Measurements from ENCODE around the gene FOXL1.

Gene FOXL1

GRCh38 chr16:86558355-86559193 lies 19.8 kb upstream of the FOXL1 start:
- H3K36me3 ChIP-seq (ENCODE audit: low read length), result no peaks in the 10 kb centered on the region
- H3K27me3 ChIP-seq (ENCODE audit: low read length), result no peaks in the 10 kb centered on the region
- no peak overlapping the region for H3K27ac ChIP-seq (ENCODE audit: low read depth, low read length)
- no peak overlapping the region for H2AFZ ChIP-seq (ENCODE audit: low read depth, low read length, severe bottlenecking)
- peaks cover 3% of the 10 kb centered on the region; the same call in 1 of the 2 replicates for H3K79me2 ChIP-seq (ENCODE audit: insufficient read depth, low read length)
- no peaks in the 10 kb centered on the region for H3F3A ChIP-seq (ENCODE audit: insufficient read depth)
- no peak overlapping the region for H3K4me3 ChIP-seq (ENCODE audit: insufficient read depth, low read length, poor library complexity, severe bottlenecking)
- TF ChIP-seq EZH2phosphoT487 (conservative IDR thresholded peaks at IDR 0.05; ENCODE audit: low read length), result no peak
- TF ChIP-seq, protein P1, sequence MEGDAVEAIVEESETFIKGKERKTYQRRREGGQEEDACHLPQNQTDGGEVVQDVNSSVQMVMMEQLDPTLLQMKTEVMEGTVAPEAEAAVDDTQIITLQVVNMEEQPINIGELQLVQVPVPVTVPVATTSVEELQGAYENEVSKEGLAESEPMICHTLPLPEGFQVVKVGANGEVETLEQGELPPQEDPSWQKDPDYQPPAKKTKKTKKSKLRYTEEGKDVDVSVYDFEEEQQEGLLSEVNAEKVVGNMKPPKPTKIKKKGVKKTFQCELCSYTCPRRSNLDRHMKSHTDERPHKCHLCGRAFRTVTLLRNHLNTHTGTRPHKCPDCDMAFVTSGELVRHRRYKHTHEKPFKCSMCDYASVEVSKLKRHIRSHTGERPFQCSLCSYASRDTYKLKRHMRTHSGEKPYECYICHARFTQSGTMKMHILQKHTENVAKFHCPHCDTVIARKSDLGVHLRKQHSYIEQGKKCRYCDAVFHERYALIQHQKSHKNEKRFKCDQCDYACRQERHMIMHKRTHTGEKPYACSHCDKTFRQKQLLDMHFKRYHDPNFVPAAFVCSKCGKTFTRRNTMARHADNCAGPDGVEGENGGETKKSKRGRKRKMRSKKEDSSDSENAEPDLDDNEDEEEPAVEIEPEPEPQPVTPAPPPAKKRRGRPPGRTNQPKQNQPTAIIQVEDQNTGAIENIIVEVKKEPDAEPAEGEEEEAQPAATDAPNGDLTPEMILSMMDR (IDR thresholded peaks at IDR 0.05; ENCODE audit: insufficient read depth, low read length, poor library complexity, severe bottlenecking), result no peak
- no peaks in the 10 kb centered on the region for H3K9me3 ChIP-seq (ENCODE audit: insufficient read depth, low read length)
- no peaks in the 10 kb centered on the region for H3K9me2 ChIP-seq (replicated peaks; ENCODE audit: insufficient read depth, low read length)
- H3K9ac ChIP-seq (ENCODE audit: low read length), result no peak overlapping the region
- H3K4me2 ChIP-seq (ENCODE audit: low read depth, low read length, poor library complexity, severe bottlenecking), result no peak overlapping the region
- H4K20me1 ChIP-seq (ENCODE audit: low read depth, low read length), result no peaks in the 10 kb centered on the region

DNA sequence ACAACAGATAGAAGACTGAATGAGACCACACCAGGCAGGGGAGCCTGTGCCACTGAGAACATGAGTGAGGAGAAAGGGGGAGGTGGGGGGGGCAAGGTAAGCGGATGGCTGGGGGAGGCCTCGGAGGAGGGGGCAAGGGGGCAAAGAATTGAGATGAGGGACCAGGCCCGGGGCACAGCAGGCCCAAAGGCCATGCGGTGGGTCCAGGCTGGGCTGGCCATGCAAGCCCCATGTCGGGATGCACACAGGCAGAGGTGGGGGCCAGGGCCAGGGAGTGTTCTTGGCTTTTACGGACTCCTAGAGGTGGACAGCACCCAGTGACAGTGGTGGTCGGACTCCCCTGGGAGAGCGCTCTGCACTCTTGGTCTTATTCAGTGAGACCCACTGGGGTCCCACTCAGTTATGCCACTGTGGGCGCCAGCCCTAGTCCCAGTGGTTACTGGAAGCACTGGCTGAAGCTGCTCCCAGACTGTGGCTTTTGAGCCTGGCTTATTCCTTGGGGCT lies 18.5 kb upstream of the FOXL1 start:
- Histone ChIP-seq H3K9ac (ENCODE audit: low read length) (no peak overlapping the region), H3K27me3 (ENCODE audit: low read length) (no peaks in the 10 kb centered on the region), H3F3A (ENCODE audit: insufficient read depth) (no peaks in the 10 kb centered on the region), H3K4me2 (ENCODE audit: low read depth, low read length, poor library complexity, severe bottlenecking) (no peak overlapping the region), H3K36me3 (ENCODE audit: low read length) (no peaks in the 10 kb centered on the region), H3K9me2 (replicated peaks; ENCODE audit: insufficient read depth, low read length) (no peaks in the 10 kb centered on the region), H3K79me2 (ENCODE audit: insufficient read depth, low read length) (no peaks in the 10 kb centered on the region), H3K27ac (ENCODE audit: low read depth, low read length) (no peak overlapping the region), H3K9me3 (ENCODE audit: insufficient read depth, low read length) (no peaks in the 10 kb centered on the region), H2AFZ (ENCODE audit: low read depth, low read length, severe bottlenecking) (no peak overlapping the region), H4K20me1 (ENCODE audit: low read depth, low read length) (no peaks in the 10 kb centered on the region), H3K4me3 (ENCODE audit: insufficient read depth, low read length, poor library complexity, severe bottlenecking) (no peak overlapping the region)
- TF ChIP-seq, protein P1 (IDR thresholded peaks at IDR 0.05; ENCODE audit: insufficient read depth, low read length, poor library complexity, severe bottlenecking), result no peak
- TF ChIP-seq EZH2phosphoT487 (conservative IDR thresholded peaks at IDR 0.05; ENCODE audit: low read length), result no peak

GRCh38 chr16:86562356-86562755 lies 16.0 kb upstream of the FOXL1 start:
- H3K4me2 ChIP-seq (ENCODE audit: low read depth, low read length, poor library complexity, severe bottlenecking), result no peak overlapping the region
- TF ChIP-seq, protein P1 (IDR thresholded peaks at IDR 0.05; ENCODE audit: insufficient read depth, low read length, poor library complexity, severe bottlenecking), result no peak
- no peak for TF ChIP-seq EZH2phosphoT487 (conservative IDR thresholded peaks at IDR 0.05; ENCODE audit: low read length)
- no peak overlapping the region for H3K4me3 ChIP-seq (ENCODE audit: insufficient read depth, low read length, poor library complexity, severe bottlenecking)
- H3K27ac ChIP-seq (ENCODE audit: low read depth, low read length), result no peak overlapping the region
- H4K20me1 ChIP-seq (ENCODE audit: low read depth, low read length), result no peaks in the 10 kb centered on the region
- no peaks in the 10 kb centered on the region for H3K79me2 ChIP-seq (ENCODE audit: insufficient read depth, low read length)
- H3K36me3 ChIP-seq (ENCODE audit: low read length), result no peaks in the 10 kb centered on the region
- H2AFZ ChIP-seq (ENCODE audit: low read depth, low read length, severe bottlenecking), result no peak overlapping the region
- no peaks in the 10 kb centered on the region for H3K9me2 ChIP-seq (replicated peaks; ENCODE audit: insufficient read depth, low read length)
- H3F3A ChIP-seq (ENCODE audit: insufficient read depth), result no peaks in the 10 kb centered on the region
- H3K9ac ChIP-seq (ENCODE audit: low read length), result no peak overlapping the region
- no peaks in the 10 kb centered on the region for H3K27me3 ChIP-seq (ENCODE audit: low read length)
- no peaks in the 10 kb centered on the region for H3K9me3 ChIP-seq (ENCODE audit: insufficient read depth, low read length)
